Stimulated activated CD4-positive, alpha-beta T cell treated with anti-CD3 and anti-CD28 coated beads, Interleukin-2, amount 100 ng/mL, for 24 hours (primary cell): Measurements from ENCODE around the gene PRM3.

Experiments used
- DNase-seq, 2 donors: peaks; one replicate each; pipeline ENCODE4 v3.0.0-alpha.2; 2020

PRM3 gene

DNA sequence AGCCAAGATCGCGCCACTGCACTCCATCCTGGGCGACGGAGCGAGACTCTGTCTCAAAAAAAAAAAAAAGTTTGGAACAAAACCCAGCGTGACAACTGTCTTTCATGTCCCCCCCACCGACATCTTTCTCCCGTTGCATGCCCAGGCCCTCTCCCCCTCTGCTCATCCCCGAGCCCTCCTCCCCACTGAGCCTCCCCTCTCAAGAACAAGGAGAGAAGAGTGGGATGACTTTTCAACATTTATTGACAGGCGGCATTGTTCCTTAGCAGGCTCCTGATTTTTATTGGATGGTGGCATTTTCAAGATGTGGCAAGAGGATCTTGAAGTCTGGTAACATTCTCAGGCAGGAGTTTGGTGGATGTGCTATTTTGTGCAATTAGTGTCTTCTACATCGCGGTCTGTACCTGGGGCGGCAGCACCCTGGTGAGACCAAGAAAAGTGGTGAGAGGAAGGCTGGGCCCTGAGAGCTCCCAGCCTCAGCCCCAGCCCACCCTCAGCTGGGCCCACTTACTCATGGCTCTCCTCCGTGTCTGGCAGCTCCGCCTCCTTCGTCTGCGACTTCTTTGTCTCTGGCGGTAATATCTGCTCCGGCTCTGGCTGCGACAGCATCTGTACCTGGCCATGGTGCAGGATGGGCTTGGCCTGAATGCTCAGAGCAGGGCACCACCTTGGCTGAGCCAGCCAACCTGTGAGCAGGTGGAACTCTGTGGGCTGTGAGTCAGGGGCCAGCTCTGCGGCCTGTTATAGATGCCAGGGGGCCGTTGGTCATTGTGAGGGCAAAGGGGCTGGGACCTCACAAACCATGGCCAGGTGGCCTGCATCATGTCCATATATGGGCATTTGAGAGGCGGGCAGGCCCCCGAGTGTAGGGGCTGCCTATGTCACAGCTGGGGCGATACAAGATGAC, 7.4 kb upstream of the PRM3 start, which contains the start of gene PRM1:
TSS of gene PRM1 (minus strand) at position 715 of the 907 bp plus-strand sequence. CDS start at position 623, 92 bp downstream.
- DNase-seq = no peak

DNA sequence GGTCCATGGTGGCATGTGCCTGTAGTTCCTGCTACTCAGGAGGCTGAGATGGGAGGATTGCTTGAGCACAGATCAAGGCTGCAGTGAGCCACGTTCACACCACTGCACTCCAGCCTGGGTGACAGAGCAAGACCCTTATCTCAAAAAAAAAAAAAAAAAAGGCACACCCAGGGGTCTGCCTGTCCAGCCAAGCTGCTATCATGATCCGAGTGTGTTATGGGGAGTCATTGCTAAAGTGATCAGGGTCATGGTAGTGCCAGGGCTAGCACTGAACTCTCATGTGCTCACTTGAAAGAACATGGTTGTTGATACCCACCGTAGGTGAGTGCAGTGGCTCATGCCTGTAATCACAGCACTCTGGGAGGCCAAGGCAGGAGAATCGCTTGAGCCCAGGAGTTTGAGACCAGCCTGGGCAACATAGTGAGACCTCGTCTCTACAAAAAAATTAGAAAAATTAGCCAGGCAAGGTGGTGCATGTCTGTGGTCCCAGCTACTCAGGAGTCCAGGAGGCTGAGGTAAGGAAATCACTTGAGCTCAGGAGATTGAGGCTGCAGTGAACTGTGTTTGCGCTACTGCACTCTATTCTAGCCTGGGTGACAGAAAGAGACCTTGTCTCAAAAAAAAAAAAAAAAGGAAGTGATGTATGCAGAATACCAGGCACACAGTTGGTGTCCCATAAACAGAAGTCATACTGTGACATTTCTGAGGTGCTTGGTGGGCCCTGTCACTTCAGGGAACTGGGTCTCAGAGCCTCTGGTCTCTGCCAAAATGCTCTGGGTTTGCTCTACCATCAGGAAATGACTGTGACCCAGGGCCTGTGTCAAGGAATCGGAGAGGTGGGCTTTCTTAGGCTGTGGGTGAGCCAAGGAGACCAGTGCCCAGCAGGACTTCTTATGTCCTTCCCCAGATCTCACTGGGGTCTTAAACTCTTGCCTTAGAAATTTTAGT, 5.5 kb upstream of the PRM3 start:
- no peak for DNase-seq

DNA sequence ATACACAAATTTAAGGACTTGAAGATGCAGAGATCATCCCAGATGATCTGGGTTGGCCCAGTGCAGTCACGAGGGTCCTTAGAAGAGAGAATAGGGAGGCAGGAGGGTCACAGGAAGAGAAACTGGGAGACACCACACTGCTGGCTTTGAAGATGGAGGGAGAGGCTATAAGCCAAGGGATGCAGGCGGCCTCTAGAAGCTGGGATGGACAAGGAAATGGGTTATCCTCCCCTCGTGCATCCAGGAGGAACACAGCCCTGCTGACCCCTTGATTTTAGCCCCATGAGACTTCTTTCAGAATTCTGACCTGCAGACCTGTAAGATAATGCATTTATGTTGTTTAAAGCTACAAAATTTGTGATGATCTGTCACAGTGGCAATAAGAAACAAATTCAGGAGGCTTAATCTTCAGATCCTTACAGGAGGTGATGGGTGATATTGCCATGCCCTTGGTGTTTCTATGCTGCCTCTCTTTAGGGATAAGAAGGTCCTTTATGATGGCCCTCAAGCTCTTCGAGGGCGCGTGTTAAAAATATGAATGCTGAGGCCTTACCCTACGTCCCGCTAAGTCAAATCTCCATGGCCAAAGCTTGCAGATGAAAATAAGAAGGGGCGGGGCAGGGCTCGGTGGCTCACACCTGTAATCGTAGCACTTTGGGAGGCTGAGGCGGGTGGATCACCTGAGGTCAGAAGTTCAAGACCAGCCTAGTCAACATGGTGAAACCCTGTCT, 4.3 kb upstream of the PRM3 start:
- DNase-seq = no peak

DNA sequence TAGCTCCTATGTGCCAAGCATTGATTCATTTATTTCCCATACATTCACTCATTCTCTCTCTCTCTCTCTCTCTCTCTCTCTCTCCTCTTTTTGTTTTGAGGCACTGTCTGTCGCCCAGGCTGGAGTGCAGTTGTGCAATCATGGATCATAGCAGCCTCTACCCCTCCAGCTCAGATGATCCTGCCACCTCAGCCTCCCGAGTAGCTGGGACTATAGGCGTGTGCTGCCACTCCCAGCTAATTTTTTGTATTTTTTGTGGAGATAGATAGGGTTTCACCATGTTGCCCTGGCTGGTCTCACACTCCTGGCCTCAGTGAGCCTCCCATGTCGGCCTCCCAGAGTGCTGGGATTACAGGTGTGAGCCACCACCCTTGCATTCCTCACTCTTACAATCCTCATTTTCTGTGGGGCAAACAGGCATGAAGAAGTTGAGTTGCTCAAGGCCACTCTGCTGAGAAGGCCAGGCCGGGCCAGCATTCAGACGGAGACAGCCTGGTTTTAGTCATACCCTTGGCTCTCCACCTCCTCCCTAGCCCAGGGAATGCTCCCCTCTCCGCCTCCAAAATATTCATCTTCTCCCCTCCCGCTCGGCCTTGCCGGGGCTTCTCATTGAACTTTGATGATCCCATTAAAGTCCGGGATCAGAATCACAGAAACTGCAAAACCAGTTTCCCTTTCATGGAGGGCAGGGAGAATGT, 3.6 kb upstream of the PRM3 start:
- no peak for DNase-seq

DNA sequence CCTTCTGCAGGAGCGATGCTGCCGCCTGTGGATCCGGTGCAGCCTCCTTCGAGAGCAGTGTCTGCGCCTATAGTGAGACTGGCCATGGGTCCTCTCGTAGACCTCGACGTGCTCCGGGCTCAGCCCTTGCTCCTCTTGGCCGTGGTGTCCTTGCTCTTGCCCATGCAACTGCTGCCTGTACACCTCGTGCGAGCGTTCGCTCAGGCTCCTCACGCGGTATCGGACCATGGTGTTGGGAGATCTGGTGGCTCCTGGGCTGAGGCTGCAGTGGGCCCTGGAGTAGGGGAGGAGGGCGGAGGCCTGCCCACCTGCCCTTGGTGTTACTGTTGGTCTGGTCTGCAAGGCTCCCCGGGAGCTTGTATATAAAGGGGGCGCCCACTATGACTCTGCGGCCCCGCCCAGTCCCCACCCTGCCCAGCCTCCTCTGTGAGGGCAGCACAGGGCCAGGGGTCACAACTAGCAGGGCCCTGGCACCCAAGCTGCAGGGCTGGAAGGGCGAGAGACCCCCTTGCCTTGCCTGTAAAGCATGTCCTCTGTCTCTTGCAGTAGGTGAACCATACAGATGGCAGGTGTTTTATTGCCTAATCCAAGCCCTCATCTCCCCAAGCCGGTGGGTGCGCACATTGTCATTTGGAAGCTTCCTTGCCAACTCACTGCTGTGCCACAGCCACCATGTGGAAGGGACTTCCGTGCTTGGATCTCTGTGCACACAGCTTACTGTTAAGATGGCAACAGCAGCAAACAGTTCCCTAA, 2.9 kb upstream of the PRM3 start, which contains the start of gene PRM2:
TSS of gene PRM2 (minus strand) at position 338 of the 753 bp plus-strand sequence. CDS start at position 228, 110 bp downstream.
- no peak for DNase-seq

DNA sequence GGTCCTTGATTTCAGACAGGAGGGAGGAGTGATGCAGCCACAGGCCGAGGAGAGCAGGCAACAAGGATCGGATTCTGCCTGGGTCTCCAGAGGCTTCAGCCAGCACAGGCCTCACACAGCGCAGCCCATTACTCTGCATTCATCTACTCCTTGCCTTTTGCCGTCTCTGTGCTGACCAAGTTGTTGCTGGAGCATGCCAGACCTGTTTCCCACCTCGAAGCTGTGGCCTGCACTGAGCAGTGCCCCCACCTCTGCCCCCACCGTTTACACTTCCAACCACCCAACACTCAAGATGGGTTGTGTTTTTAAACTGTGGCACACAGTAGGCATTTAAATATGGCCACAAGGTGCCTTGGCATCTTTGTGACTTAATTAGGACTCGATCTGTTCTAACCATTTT, 1.5 kb upstream of the PRM3 start:
- DNase-seq = no peak

DNA sequence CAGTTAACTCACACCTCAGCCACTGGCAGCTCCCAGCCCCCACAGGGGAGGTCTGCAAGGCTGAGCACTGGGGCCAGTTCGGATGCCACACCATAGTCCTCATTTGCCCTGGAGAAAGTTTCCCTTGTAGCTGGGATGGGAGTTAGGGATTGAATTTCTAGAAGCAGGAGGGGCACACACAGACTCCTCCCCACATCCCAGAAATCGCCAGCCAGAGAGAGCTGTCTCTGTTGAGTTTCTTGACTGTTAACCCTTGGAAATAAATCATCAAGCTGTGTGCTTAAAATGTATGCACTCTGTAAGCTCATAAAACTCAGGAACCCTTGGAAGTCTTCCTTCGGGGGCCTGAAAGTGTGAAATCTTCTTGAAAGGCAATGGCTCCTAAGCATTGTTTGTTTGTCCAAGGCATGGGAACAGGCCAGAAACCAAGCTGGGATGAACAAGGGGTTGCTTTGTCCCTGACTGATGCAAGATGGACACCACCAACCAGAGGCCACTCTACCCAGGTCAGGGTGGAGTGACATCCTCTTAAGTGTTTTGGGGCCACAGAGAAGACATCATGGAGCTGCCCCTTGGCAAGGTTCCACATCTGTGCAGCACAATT, 394 bp upstream of the PRM3 start:
- no peak for DNase-seq

DNA sequence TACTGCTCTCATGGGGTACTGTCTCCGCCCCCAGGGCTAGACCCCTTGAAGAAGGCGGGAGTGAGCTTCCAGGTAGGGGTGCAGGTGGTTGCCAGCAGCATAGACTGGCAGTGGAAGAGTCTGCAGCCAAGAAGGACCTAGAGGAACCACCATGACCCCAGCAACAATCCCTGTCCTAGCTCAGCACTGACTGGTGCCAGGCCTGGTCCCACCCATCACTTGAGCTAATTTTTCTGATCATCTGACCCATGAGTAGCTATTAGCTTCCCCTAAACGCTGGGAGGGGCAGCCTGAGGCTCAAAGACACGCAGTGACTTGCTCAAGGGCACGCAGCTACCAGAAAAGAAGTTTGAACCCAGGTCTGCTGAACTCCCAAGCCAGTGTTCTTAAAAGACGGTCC, 945 bp downstream of the PRM3 start:
- no peak for DNase-seq

DNA sequence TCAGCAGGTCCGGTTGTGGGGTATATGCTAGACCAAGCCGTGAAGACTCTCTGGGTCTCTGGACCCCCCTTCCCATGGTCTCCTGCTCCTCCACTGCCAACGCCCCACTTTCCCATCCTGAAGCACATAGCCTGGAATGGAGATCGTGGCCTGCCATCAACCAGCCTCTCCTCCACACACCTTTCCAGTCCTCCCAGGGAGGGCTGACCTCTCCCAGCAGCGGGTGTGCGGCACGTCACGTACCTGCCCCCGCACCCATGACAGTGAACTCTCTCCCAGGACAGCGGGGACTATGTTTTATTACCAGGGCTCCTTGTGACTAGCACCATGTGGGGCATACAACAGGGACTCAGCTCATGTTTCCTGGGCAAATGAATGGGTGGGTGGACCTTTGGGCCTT, 1.8 kb downstream of the PRM3 start:
- DNase-seq = no peak

DNA sequence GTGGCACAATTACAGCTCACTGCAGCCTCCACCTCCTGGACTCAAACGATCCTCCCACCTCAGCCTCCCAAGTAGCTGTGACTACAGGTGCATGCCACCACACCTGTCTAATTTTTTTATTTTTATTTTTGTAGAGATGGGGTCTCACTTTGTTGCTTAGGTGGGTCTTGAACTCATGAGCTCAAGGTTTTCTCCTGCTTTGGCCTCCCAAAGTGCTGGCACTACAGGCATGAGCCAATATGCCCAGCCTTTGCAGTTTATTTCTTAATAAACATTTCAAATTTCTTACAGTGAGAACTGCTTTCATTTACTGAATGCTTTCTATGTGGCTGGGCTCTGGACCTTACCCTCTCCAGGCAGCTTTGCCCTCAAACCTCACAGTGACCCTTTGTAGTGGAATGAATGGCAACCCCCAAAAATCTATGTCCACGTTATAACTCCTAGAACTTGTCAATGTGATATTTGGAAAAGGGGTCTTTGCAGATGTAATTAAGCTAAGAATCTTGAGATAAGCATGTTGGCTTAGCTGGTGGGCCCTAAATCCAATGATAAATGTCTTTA, 2.7 kb downstream of the PRM3 start:
- DNase-seq = no peak

DNA sequence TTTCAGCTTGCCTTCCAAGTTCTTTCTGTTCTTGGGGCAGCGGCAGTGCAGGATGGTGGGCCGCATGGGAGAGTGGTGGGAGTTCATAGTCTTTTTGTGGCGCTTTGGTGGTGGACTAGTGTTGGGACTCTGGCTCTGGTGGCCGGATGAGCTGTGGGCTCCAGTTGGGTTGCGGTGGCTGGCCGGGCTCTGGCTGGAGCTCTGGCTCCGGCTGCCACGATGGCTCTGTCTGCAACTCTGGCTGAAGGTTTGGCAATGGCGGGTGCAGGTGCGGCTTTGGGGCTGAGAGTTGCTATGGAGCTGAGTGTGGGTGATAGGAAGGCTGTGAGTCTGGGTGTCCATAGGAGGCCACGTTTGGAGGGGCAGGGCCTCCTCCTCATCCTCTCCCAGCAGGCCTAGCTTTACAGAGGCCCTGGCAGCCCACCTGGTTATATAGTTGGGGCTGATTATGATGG, 4.5 kb downstream of the PRM3 start, which contains the start of gene TNP2:
TSS of gene TNP2 (minus strand) at position 405 of the 455 bp plus-strand sequence. CDS start at position 342, 63 bp downstream.
- DNase-seq = no peak

DNA sequence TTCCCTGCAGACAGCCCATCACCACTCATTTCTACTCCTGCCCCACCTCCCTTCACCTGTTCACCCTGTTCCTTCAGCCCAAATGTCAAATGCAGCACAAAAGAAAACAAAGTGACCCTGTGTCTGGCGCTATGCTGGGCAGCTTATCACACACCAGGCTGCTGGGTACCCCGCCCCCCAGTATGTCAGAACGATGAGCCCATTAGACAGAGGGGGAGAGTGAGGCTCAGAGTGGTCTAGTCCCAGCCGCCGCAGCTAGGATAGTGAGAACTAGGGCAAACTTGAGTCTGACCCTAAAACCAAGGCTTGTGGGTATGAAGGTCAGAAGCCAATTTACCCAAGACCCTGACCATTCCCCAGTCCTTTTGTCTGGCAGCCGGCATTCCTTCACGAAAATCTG, 8.3 kb downstream of the PRM3 start:
- no peak for DNase-seq

DNA sequence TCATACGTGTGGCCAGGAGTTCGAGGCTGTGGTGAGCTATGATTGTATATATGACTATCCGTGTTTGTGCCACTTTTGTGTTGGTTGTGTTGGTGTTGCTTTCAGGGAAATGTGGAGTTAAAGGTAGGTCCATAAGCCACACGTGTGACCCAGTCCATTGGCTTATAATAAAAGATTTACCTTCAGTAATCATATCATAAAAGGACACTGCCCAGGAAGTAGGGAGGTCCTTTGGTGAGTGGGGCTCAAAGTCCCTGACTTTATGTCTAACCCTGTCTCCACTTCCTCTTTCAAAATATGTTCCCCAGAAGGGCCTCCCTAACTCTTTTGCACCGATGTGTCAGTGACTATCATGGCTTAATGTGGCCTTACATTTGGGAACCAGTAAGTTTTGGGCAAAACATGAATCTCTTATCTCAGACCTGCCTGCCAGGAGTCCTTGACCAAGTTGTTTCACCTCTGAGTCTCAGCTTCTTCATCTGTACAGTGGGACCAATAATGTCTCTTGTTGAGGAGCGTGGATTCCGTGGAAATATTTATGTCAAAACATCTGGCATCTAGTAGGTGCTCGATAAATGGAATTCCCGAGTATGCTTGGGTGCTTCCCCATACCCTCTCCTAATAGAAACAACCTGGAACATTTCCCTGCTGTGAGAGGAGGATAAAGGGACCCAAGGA, 9.1 kb downstream of the PRM3 start:
- no peak for DNase-seq

DNA sequence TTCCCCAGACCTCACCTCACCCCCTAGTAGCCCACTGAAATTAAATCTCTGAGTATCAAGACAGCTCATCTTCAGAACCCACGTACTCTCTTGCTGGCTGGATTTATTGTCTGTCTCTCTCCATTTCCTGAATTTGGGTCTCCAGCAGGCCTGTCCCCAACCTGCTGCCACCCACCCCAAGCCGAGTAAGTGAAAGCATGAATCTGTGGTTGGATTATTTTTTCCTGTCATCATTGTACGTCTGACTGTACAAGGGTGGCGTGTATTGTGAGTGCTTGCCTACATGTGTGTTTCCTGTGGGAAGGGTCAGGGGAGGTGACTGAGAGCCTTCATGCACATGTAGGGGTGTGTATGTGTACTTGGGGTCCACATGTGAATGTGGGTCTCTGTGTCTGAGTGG, 9.7 kb downstream of the PRM3 start:
- DNase-seq = peak; percentile 64 to 70

DNA sequence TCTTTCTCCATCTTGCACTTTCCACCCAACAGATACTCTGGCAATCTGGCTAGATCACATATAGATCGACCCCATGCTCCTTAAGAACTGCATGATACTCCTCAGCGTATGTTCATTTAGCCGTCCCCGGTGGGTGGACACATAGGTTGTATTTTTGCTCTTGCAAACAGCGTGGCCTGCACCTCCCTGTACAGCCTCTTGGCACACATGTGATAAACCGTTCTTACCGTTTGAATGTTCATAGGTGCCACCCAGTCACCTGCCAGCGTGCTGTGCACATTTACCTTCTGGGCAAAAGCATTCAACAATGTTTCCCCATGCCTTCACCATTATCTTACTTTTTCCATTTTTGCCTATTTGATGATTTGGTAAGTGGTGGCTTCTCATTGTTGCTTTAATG, 10.5 kb downstream of the PRM3 start:
- DNase-seq = no peak

DNA sequence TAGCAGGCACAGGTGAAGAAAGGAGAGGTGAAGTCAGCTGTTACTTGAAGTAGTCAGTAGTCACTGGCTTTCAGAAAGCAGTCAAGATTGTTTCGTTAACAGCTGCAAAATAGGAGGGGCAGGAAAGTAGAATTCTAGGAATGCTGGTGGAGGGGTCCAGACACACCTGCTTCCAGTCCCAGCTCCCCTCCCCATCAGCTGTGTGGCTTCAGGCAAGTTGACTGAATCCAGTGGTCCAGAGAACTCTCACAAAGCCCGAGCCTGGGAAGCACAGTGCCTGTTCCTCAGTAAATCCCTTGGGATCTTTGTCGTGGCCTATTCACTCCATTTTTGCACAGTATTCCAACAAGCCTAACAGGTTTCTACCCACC, 12.8 kb downstream of the PRM3 start:
- no peak for DNase-seq

DNA sequence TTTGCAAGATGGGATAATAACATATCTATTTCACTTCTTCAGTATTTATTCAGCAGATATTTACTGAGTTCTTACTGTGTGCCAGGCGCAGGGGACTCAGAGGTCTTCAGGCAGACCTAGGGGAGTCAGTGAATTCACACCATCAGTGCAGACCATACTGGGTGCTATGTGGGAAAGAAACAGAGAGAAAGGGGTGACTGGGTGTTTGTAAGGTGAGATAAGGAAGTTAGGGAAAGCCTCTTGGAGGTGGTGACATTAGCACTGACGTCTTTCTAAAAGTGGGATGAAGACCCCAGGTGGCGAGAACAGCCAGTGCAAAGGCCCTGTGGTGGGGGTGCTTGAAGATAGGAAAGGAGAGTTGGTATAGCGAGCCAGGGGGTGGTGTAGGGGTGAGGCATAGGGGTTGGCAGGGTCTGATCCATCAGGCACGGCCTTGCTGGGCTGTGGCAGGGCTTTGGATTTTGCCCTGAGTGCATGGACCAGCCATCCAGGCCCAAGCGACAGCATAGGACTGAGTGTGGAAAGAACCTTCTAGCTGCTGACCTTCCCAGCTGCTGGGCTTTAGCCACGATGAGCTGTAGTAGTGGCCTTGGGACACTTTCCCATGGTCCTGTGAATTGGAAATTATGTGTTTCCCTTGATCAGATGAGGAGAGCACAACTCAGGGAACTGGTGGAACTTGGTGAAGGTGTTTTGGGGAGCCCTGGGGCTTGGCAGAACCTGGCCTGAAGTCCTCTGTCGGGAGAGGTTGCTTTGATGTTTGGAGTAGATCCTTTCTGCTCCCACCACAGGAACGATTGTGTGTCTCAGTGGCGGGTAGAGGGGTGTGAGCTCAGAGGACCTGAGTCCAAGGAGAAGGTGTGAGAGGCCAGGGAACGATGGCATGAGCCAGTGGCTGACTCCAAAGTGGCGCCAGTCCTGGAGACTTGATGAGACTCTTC, 13.5 kb downstream of the PRM3 start:
- no peak for DNase-seq
